T-helper 2 cell treated with Interferon-gamma antibody and Interleukin-4, amounts not matched to agents 100 ng/mL and 5 ng/mL, for 36 hours (primary cell): Measurements from ENCODE around the gene LCNL1. TPM values are rescaled to one million over a fixed set of nuclear protein-coding genes. Genes with fewer than 3 reads are reported as not detected.

Experiments
- intact Hi-C: fragments of 100-400 bp; cut with micrococcal nuclease; formaldehyde crosslinking; loops from one replicate; pipeline ENCODE4 v1.15.1; 2023
- total RNA-seq: library from RNA; stranded (reverse); gene quantifications from 2 replicates; pipeline ENCODE4 v1.2.3, GENCODE V29; 2022

The LCNL1 gene
- total RNA-seq, 1 donor from 2014 or later, result 0.20 TPM

DNA sequence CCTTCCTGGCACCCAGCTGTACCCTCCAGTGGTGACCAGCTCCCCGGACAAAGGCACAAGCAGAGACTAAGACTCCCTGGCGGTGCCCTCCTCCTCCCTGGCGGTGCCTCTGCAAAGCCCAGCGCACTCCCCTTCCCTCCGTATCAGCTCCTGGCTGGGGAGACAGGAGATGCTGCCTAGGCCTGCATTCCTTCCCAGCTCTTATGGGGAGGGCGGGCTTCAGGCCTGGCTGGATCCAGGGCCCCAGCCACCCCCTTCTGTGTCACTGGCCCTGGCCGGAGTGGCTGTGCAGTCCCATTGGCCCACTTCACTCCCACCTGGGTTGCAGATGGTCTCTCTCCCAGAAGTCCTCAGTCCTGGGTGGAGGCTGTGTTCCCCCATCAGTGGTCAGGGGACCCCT, 24.3 kb upstream of the LCNL1 start:
- intact Hi-C loops, result no loop called here

GRCh38 chr9:136958898-136959850, 23.6 kb upstream of the LCNL1 start:
- intact Hi-C loops, result no loop called here

- intact Hi-C loops, result no loop called here
These were observed 22.4 kb upstream of the LCNL1 start for GRCh38 chr9:136960212-136960937.

GRCh38 chr9:136960938-136961275, 21.9 kb upstream of the LCNL1 start:
- intact Hi-C loops, result no loop called here

DNA sequence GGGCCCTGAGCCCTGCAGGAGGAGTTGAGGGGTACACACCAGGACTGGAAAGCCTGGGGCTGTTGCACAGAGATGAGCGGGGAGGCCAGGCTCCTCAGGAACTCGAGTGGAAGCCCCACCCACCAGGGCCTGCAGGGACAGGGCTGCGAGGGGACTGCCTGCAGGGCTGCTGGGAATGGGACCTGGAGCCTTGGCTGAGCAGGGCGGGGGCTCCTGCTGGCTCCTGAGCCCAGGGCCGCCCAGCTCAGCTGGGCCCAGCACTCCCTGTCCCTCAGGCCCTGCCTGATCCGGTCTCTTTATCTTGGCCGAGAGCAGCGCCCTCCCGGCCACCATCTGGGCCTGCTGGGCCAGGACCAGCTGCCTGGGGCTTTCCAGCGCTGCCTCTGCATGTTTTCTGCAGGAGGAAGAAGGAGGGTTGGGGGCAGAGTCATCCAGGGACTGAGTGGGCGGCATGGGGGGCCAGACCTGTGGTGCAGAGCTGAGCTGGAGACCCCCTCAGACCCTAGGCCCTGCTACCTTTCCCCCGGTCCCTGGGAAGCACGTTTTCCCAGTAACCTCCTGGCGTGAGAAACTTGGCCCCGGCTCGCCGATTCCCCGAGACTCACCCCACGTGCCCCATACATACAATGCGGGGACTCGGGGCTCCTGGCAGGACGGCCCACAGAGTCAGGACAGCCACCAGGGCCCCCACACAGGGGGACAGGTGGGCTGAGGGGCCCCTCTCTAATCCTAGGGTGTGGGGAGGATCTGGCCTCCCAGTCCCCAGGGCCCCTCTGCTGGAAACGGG, 21.3 kb upstream of the LCNL1 start:
- intact Hi-C loops, result no loop called here

DNA sequence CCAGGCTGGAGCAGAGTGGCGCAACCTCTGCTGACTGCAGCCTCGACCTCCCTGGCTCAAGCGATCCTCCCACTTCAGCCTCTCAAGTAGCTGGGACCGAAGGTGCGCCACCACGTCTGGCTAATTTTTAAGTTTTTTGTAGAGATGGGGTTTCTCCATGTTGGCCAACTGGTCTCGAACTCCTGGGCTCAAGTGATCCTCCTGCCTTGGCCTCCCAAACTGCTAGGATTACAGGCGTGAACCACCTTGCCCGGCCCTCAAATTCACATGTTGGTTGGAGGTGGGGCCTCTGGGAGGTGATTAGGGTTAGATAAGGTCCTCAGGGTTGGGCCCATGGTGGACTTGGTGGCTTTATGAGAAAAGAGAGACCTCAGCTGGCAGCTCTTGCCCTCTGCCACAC, 20.6 kb upstream of the LCNL1 start:
- intact Hi-C loops, result no loop called here

DNA sequence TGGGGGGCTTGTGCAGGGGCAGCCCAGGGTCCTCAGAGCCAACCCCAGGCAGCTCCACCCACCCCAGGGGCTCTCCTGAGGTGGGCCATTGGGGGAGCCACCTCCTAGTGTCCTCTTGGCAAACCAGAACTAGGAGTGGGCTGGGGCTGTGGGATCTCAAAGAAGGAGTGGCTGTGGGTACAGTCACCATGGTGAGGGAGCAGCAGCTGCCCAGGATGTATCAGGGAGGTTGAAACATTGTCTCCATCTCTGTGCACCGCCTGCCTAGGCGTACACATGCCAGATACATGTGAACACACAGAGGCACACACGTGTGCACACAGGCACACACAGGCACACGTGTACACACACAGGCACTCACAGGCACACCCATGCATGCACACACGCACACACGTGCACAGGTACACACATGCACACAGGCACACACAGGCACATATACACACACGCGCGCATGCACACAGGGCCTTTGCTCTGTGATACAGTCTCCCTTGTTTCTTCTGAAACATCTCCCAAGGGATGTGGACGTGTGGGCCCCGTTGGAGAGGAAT, 20.0 kb upstream of the LCNL1 start:
- intact Hi-C loops, result no loop called here

GRCh38 chr9:136963341-136963740, 19.5 kb upstream of the LCNL1 start:
- intact Hi-C loops, result no loop called here

DNA sequence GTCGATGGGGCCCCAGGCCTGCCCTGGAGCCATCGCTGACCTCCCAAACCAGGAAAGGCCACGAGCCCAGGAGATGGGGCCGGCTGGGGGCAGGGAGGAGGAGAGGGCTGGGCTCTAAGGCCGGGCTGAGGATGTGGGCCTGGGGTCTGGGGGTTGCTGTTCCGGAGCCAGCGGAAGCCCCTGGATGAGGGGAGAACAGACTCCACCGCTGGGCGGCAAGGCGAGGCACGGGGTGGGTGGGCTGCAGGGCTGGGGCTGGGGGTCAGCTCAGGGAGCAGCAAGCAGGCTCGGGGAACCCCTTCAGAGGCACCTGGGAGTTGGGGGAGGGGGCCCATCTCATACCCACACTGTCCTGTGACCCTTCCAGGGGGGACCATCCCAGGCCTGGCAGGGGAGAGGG, 19.0 kb upstream of the LCNL1 start:
- intact Hi-C loops, result no loop called here

DNA sequence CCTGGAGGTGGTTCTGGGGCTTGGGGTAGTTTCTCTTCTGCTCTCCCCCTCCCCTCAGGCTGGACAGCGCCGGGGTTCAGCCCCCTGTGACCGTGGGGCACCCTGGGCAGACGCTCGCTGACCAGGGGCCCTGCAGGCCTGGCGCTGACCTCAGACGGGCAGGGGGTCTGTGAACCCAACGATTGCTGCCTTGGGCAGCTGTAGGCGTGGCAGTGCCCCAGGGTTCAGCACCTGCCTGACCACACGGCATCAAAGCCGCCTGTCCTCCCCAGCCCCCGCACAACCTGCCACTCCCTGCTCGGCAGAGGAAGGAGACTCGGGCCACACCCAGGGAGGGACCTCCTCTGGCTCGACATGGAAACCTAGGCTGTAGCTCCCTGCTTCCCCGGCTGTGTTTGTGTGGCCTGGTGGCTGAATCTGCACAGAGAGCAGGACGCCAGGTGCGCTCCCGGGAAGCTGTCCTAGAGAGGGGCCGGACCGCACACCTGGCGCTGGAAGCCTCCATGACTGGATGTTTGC, 18.6 kb upstream of the LCNL1 start:
- intact Hi-C loops, result no loop called here

DNA sequence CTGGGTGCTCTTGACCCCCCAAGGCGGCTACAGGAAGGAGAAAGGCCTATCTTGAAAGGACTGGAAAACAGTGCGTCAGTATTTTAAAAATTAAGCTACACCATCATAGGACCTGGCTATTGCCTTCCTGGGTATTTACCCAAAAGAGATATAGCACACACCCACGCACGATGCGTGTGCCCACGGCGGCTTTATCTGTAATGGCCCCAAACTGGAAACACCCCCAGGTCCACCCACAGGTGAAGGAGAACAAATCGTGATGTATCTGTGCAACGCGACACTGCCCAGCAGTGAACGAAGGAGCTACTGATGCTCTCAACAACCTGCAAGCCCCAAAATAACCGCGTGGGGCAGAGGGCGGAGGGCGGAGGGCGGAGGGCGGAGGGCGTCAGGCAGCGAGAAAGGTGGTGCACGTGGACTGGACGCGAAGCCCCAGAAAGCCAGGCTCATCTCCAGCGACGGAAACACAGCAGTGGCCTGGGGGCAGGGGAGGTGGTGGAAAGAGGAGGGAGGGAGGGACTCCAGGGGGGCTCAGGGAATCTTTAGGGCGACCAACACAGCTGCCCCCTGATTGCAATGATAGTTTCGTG, 17.9 kb upstream of the LCNL1 start:
- intact Hi-C loops, result no loop called here

DNA sequence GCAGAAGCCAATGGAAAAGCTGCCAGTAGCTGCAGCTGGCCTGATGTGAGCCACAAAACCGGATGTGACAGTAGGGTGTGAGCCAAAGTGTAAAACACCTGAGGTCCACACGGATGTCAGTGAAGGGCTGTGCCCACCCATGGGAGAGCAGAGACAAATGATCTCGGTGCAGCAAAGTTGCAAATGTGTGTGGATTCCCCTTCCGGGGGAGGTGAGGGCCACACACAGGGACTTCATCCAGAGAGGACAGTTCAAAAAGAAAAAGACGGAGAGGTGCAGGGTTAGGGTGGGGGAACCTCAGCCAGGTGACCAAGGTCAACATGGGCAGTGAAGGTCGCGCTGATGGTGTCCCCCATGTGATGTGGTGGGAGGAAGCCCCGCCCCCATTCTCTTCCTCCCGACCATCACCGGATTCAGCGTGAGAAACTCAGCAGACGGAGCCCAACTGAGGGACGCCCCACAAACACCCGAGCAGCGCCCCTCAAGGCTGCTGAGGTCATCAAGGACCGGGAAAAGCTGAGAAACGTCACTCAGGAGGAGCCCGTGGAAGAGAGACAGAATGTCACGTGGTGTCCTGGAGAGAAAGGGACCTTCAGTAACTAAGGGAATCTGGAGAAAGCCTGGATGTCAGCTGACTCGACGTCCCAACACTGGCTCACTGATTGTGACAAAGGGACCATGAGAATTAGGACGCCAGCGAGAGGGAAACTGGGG, 16.9 kb upstream of the LCNL1 start:
- intact Hi-C loops, result no loop called here

DNA sequence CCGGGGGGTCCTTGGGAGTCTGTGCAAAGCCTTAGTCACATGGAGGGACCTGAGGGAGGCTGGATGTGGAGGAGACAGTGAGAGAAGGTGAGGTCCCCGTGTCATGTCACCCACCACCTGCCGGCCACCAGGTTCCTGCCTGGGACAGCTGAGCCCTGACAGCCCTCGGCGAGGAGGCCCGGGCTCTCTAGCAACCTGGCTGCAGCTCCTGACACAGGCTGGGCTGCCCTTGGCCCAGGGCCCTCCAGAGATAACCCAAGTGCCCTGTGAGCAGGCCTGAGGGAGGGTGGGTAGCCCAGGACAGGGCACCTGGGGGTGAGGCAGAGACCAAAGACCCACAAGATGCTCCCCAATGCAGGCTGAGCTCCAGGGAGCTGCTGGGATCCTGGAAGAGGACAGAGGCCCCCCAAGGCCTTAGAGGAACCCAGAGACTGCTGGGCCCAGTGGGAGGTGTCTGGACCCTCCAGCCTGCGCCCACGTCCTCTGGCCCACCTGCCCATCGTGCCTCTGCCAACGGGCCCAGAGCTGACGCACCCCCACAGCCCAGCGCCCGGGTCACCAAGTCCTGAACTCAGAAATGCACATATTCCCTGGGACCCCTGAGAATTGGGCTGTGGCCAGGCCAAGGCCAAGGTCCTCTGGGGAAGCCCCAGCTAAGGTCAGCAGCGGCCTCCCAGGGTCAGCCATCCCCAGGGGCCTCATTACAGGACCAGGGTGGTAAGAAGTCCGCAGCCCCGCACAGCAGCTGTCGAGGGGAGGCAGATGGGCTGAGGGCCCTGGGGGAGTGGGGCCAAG, 14.3 kb upstream of the LCNL1 start:
- intact Hi-C loops, result no loop called here

GRCh38 chr9:136969150-136969549, 13.6 kb upstream of the LCNL1 start:
- intact Hi-C loops, result no loop called here

GRCh38 chr9:136969774-136970173, 13.0 kb upstream of the LCNL1 start:
- intact Hi-C loops, result no loop called here

- intact Hi-C loops, result no loop called here
These were observed 12.4 kb upstream of the LCNL1 start for GRCh38 chr9:136970361-136970760.

DNA sequence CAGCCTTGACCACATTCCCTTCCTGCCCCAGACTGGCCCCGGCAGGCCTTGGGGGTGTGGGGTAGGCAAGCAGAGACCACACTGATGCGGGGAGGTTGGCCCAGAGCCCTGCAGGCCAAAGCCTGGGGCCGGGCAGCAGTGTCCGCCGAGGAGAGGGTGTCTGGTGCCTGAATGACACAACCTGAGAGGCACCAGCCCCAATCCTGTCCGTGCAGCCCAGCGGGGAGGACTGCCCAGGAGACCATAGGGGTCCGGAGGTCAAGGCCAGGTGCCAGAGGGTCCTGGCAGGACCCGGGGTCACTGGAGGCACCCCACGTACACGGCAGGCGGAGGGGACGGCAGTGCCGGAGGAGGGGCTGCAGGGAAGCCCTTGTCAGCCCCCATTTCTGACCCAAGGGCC, 11.0 kb upstream of the LCNL1 start:
- intact Hi-C loops, result no loop called here

DNA sequence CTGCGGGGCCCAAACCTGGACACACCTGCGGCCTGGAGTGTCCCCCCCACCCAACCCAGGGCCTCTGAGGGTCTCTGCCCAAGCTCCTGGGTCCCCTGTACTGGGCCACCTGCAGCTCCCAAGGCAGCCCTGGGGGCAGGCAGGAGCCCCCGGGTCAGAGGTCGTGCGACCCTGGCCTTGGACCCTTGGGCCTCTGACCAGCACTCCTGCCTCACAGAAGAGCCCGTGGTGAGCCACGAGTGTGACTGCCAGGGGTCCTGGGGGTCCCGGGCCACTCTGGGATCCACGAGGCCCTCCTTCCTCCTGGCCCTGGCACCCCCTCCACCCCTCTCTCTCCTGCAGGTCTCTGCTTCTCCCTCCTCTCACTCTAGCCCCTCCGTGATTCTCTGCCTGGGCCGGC, 10.5 kb upstream of the LCNL1 start:
- intact Hi-C loops, result no loop called here

GRCh38 chr9:136972743-136973142, 10.1 kb upstream of the LCNL1 start:
- intact Hi-C loops, result no loop called here
